H1 (cell line): ENCODE results near the gene SAXO1. TPM values are rescaled to one million over a fixed set of nuclear protein-coding genes. Genes with fewer than 3 reads are reported as not detected.

Source experiments
- CTCF ChIA-PET: fragments of 300-600 bp; sonication (Branson Sonifier 250); formaldehyde crosslinking; loops from one replicate; lab custom pipeline; 2021; ENCODE audit not compliant: partially characterized antibody; lab: Charles Lee
- POLR2A ChIA-PET: fragments of 300-600 bp; sonication (Branson Sonifier 250); formaldehyde crosslinking; loops from one replicate; lab custom pipeline; 2021; ENCODE audit warnings: inconsistent platforms; ENCODE audit not compliant: partially characterized antibody; lab: Charles Lee
- DNase-seq, 2 experiments: peaks; one replicate each; pipeline versions ENCODE4 v3.0.0 to v3.0.0-alpha.2; 2010 to 2022; ENCODE audit warnings: low spot score in 2 of 2, low read depth in 1 of 2, mixed read lengths in 1 of 2
- FAIRE-seq: peaks from 2 replicates; lab custom pipeline; 2011; peaks lifted over from hg19 to GRCh38; lab: Jason Lieb, UNC
- H2AFZ ChIP-seq: 2 replicates; pipeline ENCODE4 v1.8.1; 2012; ENCODE audit warnings: low read length, inconsistent platforms
- H2AK5ac ChIP-seq: 2 replicates; pipeline ENCODE4 v1.6.1; 2013; ENCODE audit warnings: low read depth, low read length
- H2BK120ac ChIP-seq: replicated peaks from 2 replicates; pipeline ENCODE3; 2013; ENCODE audit warnings: low read depth, low read length, inconsistent platforms
- H2BK12ac ChIP-seq: 2 replicates; pipeline ENCODE4 v1.6.1; 2013; ENCODE audit warnings: low read depth, low read length
- H2BK15ac ChIP-seq: 2 replicates; pipeline ENCODE4 v1.6.1; 2013; ENCODE audit warnings: low read length
- H2BK20ac ChIP-seq: 2 replicates; pipeline ENCODE4 v1.6.1; 2013; ENCODE audit warnings: low read length
- H2BK5ac ChIP-seq: 2 replicates; pipeline ENCODE4 v1.6.1; 2013; ENCODE audit warnings: low read depth, low read length
- H3K14ac ChIP-seq: 2 replicates; pipeline ENCODE4 v1.6.1; 2013; ENCODE audit warnings: inconsistent platforms; ENCODE audit not compliant: insufficient read length
- H3K18ac ChIP-seq: 2 replicates; pipeline ENCODE4 v1.6.1; 2013; ENCODE audit warnings: low read length; ENCODE audit errors: extremely low read depth
- H3K23ac ChIP-seq: 2 replicates; pipeline ENCODE4 v1.6.1; 2013; ENCODE audit warnings: inconsistent platforms; ENCODE audit not compliant: insufficient read length
- H3K23me2 ChIP-seq: 2 replicates; pipeline ENCODE4 v1.6.1; 2013; ENCODE audit warnings: low read depth, low read length
- H3K27ac ChIP-seq: 2 replicates; pipeline ENCODE4 v1.6.1; 2011; ENCODE audit warnings: low read depth, low read length, inconsistent platforms
- H3K27me3 ChIP-seq, 4 experiments: replicated peaks in 1 of 4; 1 replicate in 1 of 4; 2 replicates in 3 of 4; pipeline versions ENCODE4 v1.6.1 to v1.8.1; 2011 to 2013; ENCODE audit warnings: low read length in 3 of 4, mild to moderate bottlenecking in 3 of 4, inconsistent platforms in 2 of 4, mixed read lengths in 2 of 4, moderate library complexity in 1 of 4; ENCODE audit not compliant: control insufficient read depth in 3 of 4, insufficient read depth in 3 of 4; ENCODE audit errors: extremely low read depth in 1 of 4
- H3K36me3 ChIP-seq, 4 experiments: 2 replicates each; pipeline versions ENCODE4 v1.6.1 to v1.8.1; 2011 to 2013; ENCODE audit warnings: mild to moderate bottlenecking in 4 of 4, low read length in 3 of 4, moderate library complexity in 2 of 4, control low read depth in 1 of 4, inconsistent platforms in 1 of 4; ENCODE audit not compliant: insufficient read depth in 4 of 4, control insufficient read depth in 2 of 4
- H3K4ac ChIP-seq: replicated peaks from 2 replicates; pipeline ENCODE3; 2013; ENCODE audit warnings: low read length, low read depth, mixed read lengths, inconsistent platforms; ENCODE audit not compliant: insufficient read length
- H3K4me1 ChIP-seq, 4 experiments: replicated peaks in 1 of 4; 1 replicate in 1 of 4; 2 replicates in 3 of 4; pipeline versions ENCODE4 v1.6.1 to v1.8.1; 2011 to 2013; ENCODE audit warnings: low read length in 3 of 4, inconsistent platforms in 2 of 4, mixed read lengths in 1 of 4; ENCODE audit not compliant: insufficient read depth in 4 of 4, control insufficient read depth in 3 of 4
- H3K4me2 ChIP-seq, 2 experiments: 2 replicates each; pipeline versions ENCODE4 v1.6.1 to v1.8.1; 2011 to 2013; ENCODE audit warnings: low read depth in 2 of 2, low read length in 2 of 2, control low read depth in 1 of 2, inconsistent platforms in 1 of 2, mild to moderate bottlenecking in 1 of 2; ENCODE audit not compliant: insufficient read depth in 1 of 2
- H3K4me3 ChIP-seq, 4 experiments: fragments of 200-600, 300-600 bp in 1 of 4; sonication (generic), shearing (Covaris generic), sonication (Bioruptor Twin) in 1 of 4; 2 replicates each; pipeline versions ENCODE4 v1.5.1 to v1.8.1; 2011 to 2016; ENCODE audit warnings: low read length in 4 of 4, low read depth in 3 of 4, control low read depth in 2 of 4, inconsistent platforms in 2 of 4, mild to moderate bottlenecking in 2 of 4, mixed read lengths in 1 of 4, moderate library complexity in 1 of 4; ENCODE audit not compliant: insufficient read depth in 2 of 4; ENCODE audit errors: extremely low read depth in 1 of 4
- H3K56ac ChIP-seq: replicated peaks from 2 replicates; pipeline ENCODE3; 2013; ENCODE audit warnings: low read depth, mild to moderate bottlenecking, mixed read lengths, low read length, inconsistent platforms; ENCODE audit not compliant: insufficient read length
- H3K79me1 ChIP-seq: 2 replicates; pipeline ENCODE4 v1.6.1; 2013; ENCODE audit warnings: low read depth, low read length, control low read depth
- H3K79me2 ChIP-seq, 2 experiments: 2 replicates each; pipeline versions ENCODE4 v1.6.1 to v1.8.1; 2012 to 2013; ENCODE audit warnings: low read length in 2 of 2, mild to moderate bottlenecking in 2 of 2, inconsistent platforms in 1 of 2; ENCODE audit not compliant: insufficient read depth in 2 of 2, control insufficient read depth in 1 of 2
- H3K9ac ChIP-seq, 4 experiments: replicated peaks in 1 of 4; 1 replicate in 1 of 4; 2 replicates in 3 of 4; pipeline versions ENCODE4 v1.6.1 to v1.8.1; 2011 to 2013; ENCODE audit warnings: low read depth in 3 of 4, low read length in 3 of 4, control low read depth in 2 of 4, mild to moderate bottlenecking in 2 of 4, moderate library complexity in 2 of 4, inconsistent platforms in 1 of 4; ENCODE audit errors: extremely low read depth in 1 of 4
- H3K9me3 ChIP-seq, 2 experiments: 2 replicates each; pipeline versions ENCODE4 v1.6.1 to v1.8.1; 2012 to 2013; ENCODE audit warnings: mild to moderate bottlenecking in 2 of 2, moderate library complexity in 2 of 2, control low read depth in 1 of 2, inconsistent platforms in 1 of 2, low read depth in 1 of 2, low read length in 1 of 2, mixed read lengths in 1 of 2; ENCODE audit not compliant: insufficient read depth in 2 of 2
- H4K20me1 ChIP-seq, 2 experiments: replicated peaks in 1 of 2; 2 replicates each; pipeline versions ENCODE3 to v1.8.1; 2011 to 2013; ENCODE audit warnings: inconsistent platforms in 2 of 2, low read length in 2 of 2, mild to moderate bottlenecking in 1 of 2; ENCODE audit not compliant: insufficient read depth in 2 of 2, control insufficient read depth in 1 of 2
- H4K5ac ChIP-seq: 2 replicates; pipeline ENCODE4 v1.6.1; 2013; ENCODE audit warnings: low read length, low read depth, mixed read lengths, inconsistent platforms; ENCODE audit not compliant: insufficient read length
- H4K8ac ChIP-seq: 2 replicates; pipeline ENCODE4 v1.8.0; 2013; ENCODE audit warnings: mild to moderate bottlenecking, moderate library complexity, low read length, inconsistent platforms; ENCODE audit not compliant: insufficient read depth; ENCODE audit errors: extremely low read depth
- H4K91ac ChIP-seq: replicated peaks from 2 replicates; pipeline ENCODE3; 2013; ENCODE audit warnings: low read length, mixed read lengths, inconsistent platforms; ENCODE audit not compliant: insufficient read length
- KDM1A ChIP-seq: fragments of 200-600, 300-600 bp; sonication (generic); IDR thresholded peaks from 2 replicates; pipeline ENCODE4 v1.7.1; 2016; ENCODE audit warnings: mild to moderate bottlenecking, low read length, borderline replicate concordance
- WGBS, 2 experiments: shearing (Covaris generic) in 1 of 2; methylation state at CpG; one replicate each; pipeline versions ENCODE4 v1.1.6 to v1.1.7; 2013 to 2015; ENCODE audit warnings: low lambda C conversion rate in 2 of 2, mixed read lengths in 2 of 2, inconsistent platforms in 1 of 2, low coverage in 1 of 2, missing lambda C conversion rate in 1 of 2; ENCODE audit not compliant: insufficient replicate concordance in 2 of 2, insufficient coverage in 1 of 2, insufficient read length in 1 of 2; ENCODE audit errors: extremely low coverage in 1 of 2, missing lambda C conversion rate in 1 of 2; 5-methylcytosine and 5-hydroxymethylcytosine counted together
- polyA plus RNA-seq, 7 experiments: library from polyadenylated mRNA; depleted of rRNA in 3 of 7; stranded (reverse) in 5 of 7; unstranded in 2 of 7; fragments of >200 nt in 5 of 7; fragments of 200-250 nt in 2 of 7; gene quantifications; 1 replicate in 5 of 7; 2 replicates in 1 of 7; 4 replicates in 1 of 7; pipeline versions ENCODE4 v1.2.1 to v1.2.3, GENCODE V29; 2011 to 2013; ENCODE audit warnings: missing spikeins in 2 of 7, mixed read lengths in 2 of 7
- total RNA-seq: library from RNA; stranded (reverse); fragmentation: NEBNext Ultra II Directional; extraction: Animal tissue kit (Norgen Biotek cat#: 25700); gene quantifications from 2 replicates; pipeline ENCODE4 v1.2.1, GENCODE V29; 2021

The SAXO1 gene
- total and polyA plus RNA-seq, 2 of the 8 experiments (the other 6 are each of a cell fraction or from before 2014, with no cell fraction given) = 0.11 to 0.20 TPM

- Histone ChIP-seq H3K14ac (no peak overlapping the region), H3K79me1 (no peaks in the 10 kb centered on the region), H2BK5ac (no peak overlapping the region), H3K36me3 (no peaks in the 10 kb centered on the region), H2BK12ac (no peak overlapping the region), H2AK5ac (no peak overlapping the region), H4K20me1 (no peaks in the 10 kb centered on the region), H3K23ac (no peak overlapping the region), H2AFZ (no peak overlapping the region), H4K91ac (no peak overlapping the region), H3K79me2 (no peaks in the 10 kb centered on the region), H3K4ac (no peak overlapping the region), H3K18ac (no peak overlapping the region), H4K8ac (no peak overlapping the region), H2BK15ac (no peak overlapping the region), H2BK120ac (no peak overlapping the region), H2BK20ac (no peak overlapping the region), H3K56ac (no peak overlapping the region), H4K5ac (no peak overlapping the region), H3K23me2 (peaks cover 2% of the 10 kb centered on the region; the same call in 1 of the 2 replicates), H3K4me3 (no peak overlapping the region), H3K9me3 (no peaks in the 10 kb centered on the region), H3K4me2 (no peak overlapping the region), H3K27ac (no peak overlapping the region), H3K27me3 (no peaks in the 10 kb centered on the region), H3K9ac (no peak overlapping the region), H3K4me1 (no peaks in the 10 kb centered on the region; a peak in 1 of 7 replicates)
- ChIA-PET CTCF (interaction anchor here (0.8 to 1.5 kb wide), 2 partner anchors 16 to 93 kb away, joined by 3 read pairs; no protein-coding TSS in a partner anchor), POLR2A (no interaction called here)
- no peak for TF ChIP-seq KDM1A
- no peak for DNase-seq
- no peak for FAIRE-seq
- WGBS, 2 experiments = 85% methylated on average over 5 of the region's 5 CpGs; no CpG with 5 or more reads in 1 of the 2 experiments
These were observed 93.1 kb downstream of the SAXO1 start for GRCh38 chr9:18939943-18940342.
